H1 (cell line): ENCODE data around the gene NGFR. TPM values are rescaled to one million over a fixed set of nuclear protein-coding genes. Genes with fewer than 3 reads are reported as not detected.

ENCODE experiments used
- CTCF ChIA-PET: fragments of 300-600 bp; sonication (Branson Sonifier 250); formaldehyde crosslinking; loops from one replicate; lab custom pipeline; 2021; ENCODE audit not compliant: partially characterized antibody; lab: Charles Lee
- POLR2A ChIA-PET: fragments of 300-600 bp; sonication (Branson Sonifier 250); formaldehyde crosslinking; loops from one replicate; lab custom pipeline; 2021; ENCODE audit warnings: inconsistent platforms; ENCODE audit not compliant: partially characterized antibody; lab: Charles Lee
- DNase-seq, 2 experiments: peaks; one replicate each; pipeline versions ENCODE4 v3.0.0 to v3.0.0-alpha.2; 2010 to 2022; ENCODE audit warnings: low spot score in 2 of 2, low read depth in 1 of 2, mixed read lengths in 1 of 2
- FAIRE-seq: peaks from 2 replicates; lab custom pipeline; 2011; peaks lifted over from hg19 to GRCh38; lab: Jason Lieb, UNC
- H2AFZ ChIP-seq: 2 replicates; pipeline ENCODE4 v1.8.1; 2012; ENCODE audit warnings: low read length, inconsistent platforms
- H2AK5ac ChIP-seq: 2 replicates; pipeline ENCODE4 v1.6.1; 2013; ENCODE audit warnings: low read depth, low read length
- H2BK120ac ChIP-seq: replicated peaks from 2 replicates; pipeline ENCODE3; 2013; ENCODE audit warnings: low read depth, low read length, inconsistent platforms
- H2BK12ac ChIP-seq: 2 replicates; pipeline ENCODE4 v1.6.1; 2013; ENCODE audit warnings: low read depth, low read length
- H2BK15ac ChIP-seq: 2 replicates; pipeline ENCODE4 v1.6.1; 2013; ENCODE audit warnings: low read length
- H2BK20ac ChIP-seq: 2 replicates; pipeline ENCODE4 v1.6.1; 2013; ENCODE audit warnings: low read length
- H2BK5ac ChIP-seq: 2 replicates; pipeline ENCODE4 v1.6.1; 2013; ENCODE audit warnings: low read depth, low read length
- H3K14ac ChIP-seq: 2 replicates; pipeline ENCODE4 v1.6.1; 2013; ENCODE audit warnings: inconsistent platforms; ENCODE audit not compliant: insufficient read length
- H3K18ac ChIP-seq: 2 replicates; pipeline ENCODE4 v1.6.1; 2013; ENCODE audit warnings: low read length; ENCODE audit errors: extremely low read depth
- H3K23ac ChIP-seq: 2 replicates; pipeline ENCODE4 v1.6.1; 2013; ENCODE audit warnings: inconsistent platforms; ENCODE audit not compliant: insufficient read length
- H3K23me2 ChIP-seq: 2 replicates; pipeline ENCODE4 v1.6.1; 2013; ENCODE audit warnings: low read depth, low read length
- H3K27ac ChIP-seq: 2 replicates; pipeline ENCODE4 v1.6.1; 2011; ENCODE audit warnings: low read depth, low read length, inconsistent platforms
- H3K27me3 ChIP-seq, 4 experiments: replicated peaks in 1 of 4; 1 replicate in 1 of 4; 2 replicates in 3 of 4; pipeline versions ENCODE4 v1.6.1 to v1.8.1; 2011 to 2013; ENCODE audit warnings: low read length in 3 of 4, mild to moderate bottlenecking in 3 of 4, inconsistent platforms in 2 of 4, mixed read lengths in 2 of 4, moderate library complexity in 1 of 4; ENCODE audit not compliant: control insufficient read depth in 3 of 4, insufficient read depth in 3 of 4; ENCODE audit errors: extremely low read depth in 1 of 4
- H3K36me3 ChIP-seq, 4 experiments: 2 replicates each; pipeline versions ENCODE4 v1.6.1 to v1.8.1; 2011 to 2013; ENCODE audit warnings: mild to moderate bottlenecking in 4 of 4, low read length in 3 of 4, moderate library complexity in 2 of 4, control low read depth in 1 of 4, inconsistent platforms in 1 of 4; ENCODE audit not compliant: insufficient read depth in 4 of 4, control insufficient read depth in 2 of 4
- H3K4ac ChIP-seq: replicated peaks from 2 replicates; pipeline ENCODE3; 2013; ENCODE audit warnings: low read length, low read depth, mixed read lengths, inconsistent platforms; ENCODE audit not compliant: insufficient read length
- H3K4me1 ChIP-seq, 4 experiments: replicated peaks in 1 of 4; 1 replicate in 1 of 4; 2 replicates in 3 of 4; pipeline versions ENCODE4 v1.6.1 to v1.8.1; 2011 to 2013; ENCODE audit warnings: low read length in 3 of 4, inconsistent platforms in 2 of 4, mixed read lengths in 1 of 4; ENCODE audit not compliant: insufficient read depth in 4 of 4, control insufficient read depth in 3 of 4
- H3K4me2 ChIP-seq, 2 experiments: 2 replicates each; pipeline versions ENCODE4 v1.6.1 to v1.8.1; 2011 to 2013; ENCODE audit warnings: low read depth in 2 of 2, low read length in 2 of 2, control low read depth in 1 of 2, inconsistent platforms in 1 of 2, mild to moderate bottlenecking in 1 of 2; ENCODE audit not compliant: insufficient read depth in 1 of 2
- H3K4me3 ChIP-seq, 4 experiments: fragments of 200-600, 300-600 bp in 1 of 4; sonication (generic), shearing (Covaris generic), sonication (Bioruptor Twin) in 1 of 4; 2 replicates each; pipeline versions ENCODE4 v1.5.1 to v1.8.1; 2011 to 2016; ENCODE audit warnings: low read length in 4 of 4, low read depth in 3 of 4, control low read depth in 2 of 4, inconsistent platforms in 2 of 4, mild to moderate bottlenecking in 2 of 4, mixed read lengths in 1 of 4, moderate library complexity in 1 of 4; ENCODE audit not compliant: insufficient read depth in 2 of 4; ENCODE audit errors: extremely low read depth in 1 of 4
- H3K56ac ChIP-seq: replicated peaks from 2 replicates; pipeline ENCODE3; 2013; ENCODE audit warnings: low read depth, mild to moderate bottlenecking, mixed read lengths, low read length, inconsistent platforms; ENCODE audit not compliant: insufficient read length
- H3K79me1 ChIP-seq: 2 replicates; pipeline ENCODE4 v1.6.1; 2013; ENCODE audit warnings: low read depth, low read length, control low read depth
- H3K79me2 ChIP-seq, 2 experiments: 2 replicates each; pipeline versions ENCODE4 v1.6.1 to v1.8.1; 2012 to 2013; ENCODE audit warnings: low read length in 2 of 2, mild to moderate bottlenecking in 2 of 2, inconsistent platforms in 1 of 2; ENCODE audit not compliant: insufficient read depth in 2 of 2, control insufficient read depth in 1 of 2
- H3K9ac ChIP-seq, 4 experiments: replicated peaks in 1 of 4; 1 replicate in 1 of 4; 2 replicates in 3 of 4; pipeline versions ENCODE4 v1.6.1 to v1.8.1; 2011 to 2013; ENCODE audit warnings: low read depth in 3 of 4, low read length in 3 of 4, control low read depth in 2 of 4, mild to moderate bottlenecking in 2 of 4, moderate library complexity in 2 of 4, inconsistent platforms in 1 of 4; ENCODE audit errors: extremely low read depth in 1 of 4
- H3K9me3 ChIP-seq, 2 experiments: 2 replicates each; pipeline versions ENCODE4 v1.6.1 to v1.8.1; 2012 to 2013; ENCODE audit warnings: mild to moderate bottlenecking in 2 of 2, moderate library complexity in 2 of 2, control low read depth in 1 of 2, inconsistent platforms in 1 of 2, low read depth in 1 of 2, low read length in 1 of 2, mixed read lengths in 1 of 2; ENCODE audit not compliant: insufficient read depth in 2 of 2
- H4K20me1 ChIP-seq, 2 experiments: replicated peaks in 1 of 2; 2 replicates each; pipeline versions ENCODE3 to v1.8.1; 2011 to 2013; ENCODE audit warnings: inconsistent platforms in 2 of 2, low read length in 2 of 2, mild to moderate bottlenecking in 1 of 2; ENCODE audit not compliant: insufficient read depth in 2 of 2, control insufficient read depth in 1 of 2
- H4K5ac ChIP-seq: 2 replicates; pipeline ENCODE4 v1.6.1; 2013; ENCODE audit warnings: low read length, low read depth, mixed read lengths, inconsistent platforms; ENCODE audit not compliant: insufficient read length
- H4K8ac ChIP-seq: 2 replicates; pipeline ENCODE4 v1.8.0; 2013; ENCODE audit warnings: mild to moderate bottlenecking, moderate library complexity, low read length, inconsistent platforms; ENCODE audit not compliant: insufficient read depth; ENCODE audit errors: extremely low read depth
- H4K91ac ChIP-seq: replicated peaks from 2 replicates; pipeline ENCODE3; 2013; ENCODE audit warnings: low read length, mixed read lengths, inconsistent platforms; ENCODE audit not compliant: insufficient read length
- NRF1 ChIP-seq: IDR thresholded peaks from 2 replicates; pipeline ENCODE4 v1.6.1; 2011; ENCODE audit warnings: mild to moderate bottlenecking, low read depth, low read length, improper control_type of control experiment
- WGBS, 2 experiments: shearing (Covaris generic) in 1 of 2; methylation state at CpG; one replicate each; pipeline versions ENCODE4 v1.1.6 to v1.1.7; 2013 to 2015; ENCODE audit warnings: low lambda C conversion rate in 2 of 2, mixed read lengths in 2 of 2, inconsistent platforms in 1 of 2, low coverage in 1 of 2, missing lambda C conversion rate in 1 of 2; ENCODE audit not compliant: insufficient replicate concordance in 2 of 2, insufficient coverage in 1 of 2, insufficient read length in 1 of 2; ENCODE audit errors: extremely low coverage in 1 of 2, missing lambda C conversion rate in 1 of 2; 5-methylcytosine and 5-hydroxymethylcytosine counted together
- polyA plus RNA-seq, 7 experiments: library from polyadenylated mRNA; depleted of rRNA in 3 of 7; stranded (reverse) in 5 of 7; unstranded in 2 of 7; fragments of >200 nt in 5 of 7; fragments of 200-250 nt in 2 of 7; gene quantifications; 1 replicate in 5 of 7; 2 replicates in 1 of 7; 4 replicates in 1 of 7; pipeline versions ENCODE4 v1.2.1 to v1.2.3, GENCODE V29; 2011 to 2013; ENCODE audit warnings: missing spikeins in 2 of 7, mixed read lengths in 2 of 7
- total RNA-seq: library from RNA; stranded (reverse); fragmentation: NEBNext Ultra II Directional; extraction: Animal tissue kit (Norgen Biotek cat#: 25700); gene quantifications from 2 replicates; pipeline ENCODE4 v1.2.1, GENCODE V29; 2021
- TF ChIP-seq, protein P1 (sequence below): IDR thresholded peaks from 2 replicates; pipeline ENCODE4 v1.6.1; 2012; ENCODE audit warnings: inconsistent platforms
- TF ChIP-seq, protein P2 (sequence below): IDR thresholded peaks from 2 replicates; pipeline ENCODE4 v1.6.1; 2011; ENCODE audit warnings: low read length, improper control_type of control experiment

Gene NGFR
- total and polyA plus RNA-seq, 2 of the 8 experiments (the other 6 are each of a cell fraction or from before 2014, with no cell fraction given) = 8.1 to 10.3 TPM

DNA sequence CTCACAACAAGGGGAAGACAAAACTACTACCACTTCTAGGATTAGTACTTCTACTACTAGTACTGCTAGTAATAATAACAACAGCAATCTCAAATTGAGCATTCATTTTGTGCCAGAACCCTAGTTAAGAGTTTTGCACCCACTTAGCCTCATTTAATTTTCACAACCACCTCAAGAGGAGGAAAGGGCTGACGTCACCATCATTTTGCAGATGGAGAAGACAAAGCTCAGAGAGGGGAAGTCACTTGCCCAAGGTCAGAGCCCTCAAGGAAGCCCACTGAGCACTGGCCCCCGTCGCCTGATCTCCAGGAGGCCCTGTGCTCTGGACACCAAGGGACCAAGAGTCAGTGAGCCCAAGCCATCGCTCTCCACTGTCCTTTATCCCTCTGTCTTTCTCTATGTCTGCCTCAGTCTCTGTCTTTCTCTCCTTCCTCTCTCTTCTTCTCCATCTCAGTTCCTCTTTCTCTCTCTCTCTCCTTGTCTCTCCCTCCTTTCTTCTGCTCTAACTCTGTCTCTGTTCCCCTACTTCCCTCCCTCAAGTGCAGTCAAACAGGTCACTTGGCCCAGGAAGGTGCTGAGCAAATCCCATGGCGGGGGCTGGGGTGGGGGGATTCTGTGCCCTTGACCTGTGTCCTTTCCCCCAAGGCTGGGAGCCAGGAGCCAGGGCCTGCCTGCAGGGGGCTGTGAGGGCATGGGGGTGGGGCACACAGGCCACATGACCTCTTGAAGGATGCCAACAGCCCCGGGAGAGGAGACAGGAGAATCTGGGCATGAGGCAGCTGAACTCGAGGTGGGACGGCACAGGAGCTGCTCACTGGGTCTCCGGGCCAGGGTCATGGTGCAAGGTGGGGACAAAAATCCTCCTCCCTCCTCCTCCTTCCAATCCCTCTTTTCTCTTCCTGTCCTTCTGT, 11.2 kb upstream of the NGFR start:
- Histone ChIP-seq H4K91ac (peak overlapping the region; percentile 0), H3K9me3 (no peaks in the 10 kb centered on the region), H3K18ac (peak overlapping the region; percentile 67; the same call in 1 of the 2 replicates), H2BK120ac (no peak overlapping the region), H3K4me2 (no peak overlapping the region), H3K9ac (no peak overlapping the region), H4K8ac (no peak overlapping the region), H3K23ac (no peak overlapping the region), H3K4me3 (no peak overlapping the region), H3K14ac (no peak overlapping the region), H2AK5ac (peak overlapping the region; percentile 53; the same call in 1 of the 2 replicates), H2BK12ac (peak overlapping the region; percentile 75; the same call in 1 of the 2 replicates), H4K5ac (no peak overlapping the region), H2BK20ac (peak overlapping the region; percentile 72; the same call in 1 of the 2 replicates), H3K4me1 (peaks cover 7 to 30% (median 22%) of the 10 kb centered on the region in 4 experiments), H3K79me1 (0 out of 2 replicates have a peak, but pooled peaks cover 3% of the 10 kb centered on the region), H3K27me3 (no peaks in the 10 kb centered on the region; a peak in 2 of 7 replicates), H2BK5ac (peak overlapping the region; percentile 66; the same call in 1 of the 2 replicates), H2AFZ (no peak overlapping the region), H3K36me3 (no peaks in the 10 kb centered on the region), H4K20me1 (no peaks in the 10 kb centered on the region), H2BK15ac (peak overlapping the region; percentile 92; the same call in 1 of the 2 replicates), H3K79me2 (no peaks in the 10 kb centered on the region), H3K4ac (no peak overlapping the region), H3K23me2 (peaks cover 2% of the 10 kb centered on the region; the same call in 1 of the 2 replicates), H3K56ac (no peak overlapping the region), H3K27ac (no peak overlapping the region)
- DNase-seq = no peak
- CTCF ChIA-PET = interaction anchor here (0.8 to 5.9 kb wide), 8 partner anchors 13 to 60 kb away, joined by 3 to 34 read pairs (median 4); no protein-coding TSS in a partner anchor
- TF ChIP-seq, protein P1, sequence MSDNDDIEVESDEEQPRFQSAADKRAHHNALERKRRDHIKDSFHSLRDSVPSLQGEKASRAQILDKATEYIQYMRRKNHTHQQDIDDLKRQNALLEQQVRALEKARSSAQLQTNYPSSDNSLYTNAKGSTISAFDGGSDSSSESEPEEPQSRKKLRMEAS = peak; percentile 31; the same call in 1 of the 2 replicates
- TF ChIP-seq NRF1 = no peak
- TF ChIP-seq, protein P2, sequence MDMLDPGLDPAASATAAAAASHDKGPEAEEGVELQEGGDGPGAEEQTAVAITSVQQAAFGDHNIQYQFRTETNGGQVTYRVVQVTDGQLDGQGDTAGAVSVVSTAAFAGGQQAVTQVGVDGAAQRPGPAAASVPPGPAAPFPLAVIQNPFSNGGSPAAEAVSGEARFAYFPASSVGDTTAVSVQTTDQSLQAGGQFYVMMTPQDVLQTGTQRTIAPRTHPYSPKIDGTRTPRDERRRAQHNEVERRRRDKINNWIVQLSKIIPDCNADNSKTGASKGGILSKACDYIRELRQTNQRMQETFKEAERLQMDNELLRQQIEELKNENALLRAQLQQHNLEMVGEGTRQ = peak; percentile 16; the same call in 1 of the 2 replicates
- POLR2A ChIA-PET = interaction anchor here (2.2 to 4.7 kb wide), 2 partner anchors 13 to 76 kb away, joined by 7 to 24 read pairs; partner anchors contain the start of gene NGFR
- FAIRE-seq = no peak
- 91% methylated on average over 8 of the region's 9 CpGs; no CpG with 5 or more reads in 1 of the 2 experiments for WGBS, 2 experiments
